H1 (cell line): Measurements from ENCODE around the gene SPACA9. TPM values are rescaled to one million over a fixed set of nuclear protein-coding genes. Genes with fewer than 3 reads are reported as not detected.

Experiments used
- CTCF ChIA-PET: fragments of 300-600 bp; sonication (Branson Sonifier 250); formaldehyde crosslinking; loops from one replicate; lab custom pipeline; 2021; ENCODE audit not compliant: partially characterized antibody; lab: Charles Lee
- POLR2A ChIA-PET: fragments of 300-600 bp; sonication (Branson Sonifier 250); formaldehyde crosslinking; loops from one replicate; lab custom pipeline; 2021; ENCODE audit warnings: inconsistent platforms; ENCODE audit not compliant: partially characterized antibody; lab: Charles Lee
- DNase-seq, 2 experiments: peaks; one replicate each; pipeline versions ENCODE4 v3.0.0 to v3.0.0-alpha.2; 2010 to 2022; ENCODE audit warnings: low spot score in 2 of 2, low read depth in 1 of 2, mixed read lengths in 1 of 2
- FAIRE-seq: peaks from 2 replicates; lab custom pipeline; 2011; peaks lifted over from hg19 to GRCh38; lab: Jason Lieb, UNC
- H2AFZ ChIP-seq: 2 replicates; pipeline ENCODE4 v1.8.1; 2012; ENCODE audit warnings: low read length, inconsistent platforms
- H2AK5ac ChIP-seq: 2 replicates; pipeline ENCODE4 v1.6.1; 2013; ENCODE audit warnings: low read depth, low read length
- H2BK120ac ChIP-seq: replicated peaks from 2 replicates; pipeline ENCODE3; 2013; ENCODE audit warnings: low read depth, low read length, inconsistent platforms
- H2BK12ac ChIP-seq: 2 replicates; pipeline ENCODE4 v1.6.1; 2013; ENCODE audit warnings: low read depth, low read length
- H2BK15ac ChIP-seq: 2 replicates; pipeline ENCODE4 v1.6.1; 2013; ENCODE audit warnings: low read length
- H2BK20ac ChIP-seq: 2 replicates; pipeline ENCODE4 v1.6.1; 2013; ENCODE audit warnings: low read length
- H2BK5ac ChIP-seq: 2 replicates; pipeline ENCODE4 v1.6.1; 2013; ENCODE audit warnings: low read depth, low read length
- H3K14ac ChIP-seq: 2 replicates; pipeline ENCODE4 v1.6.1; 2013; ENCODE audit warnings: inconsistent platforms; ENCODE audit not compliant: insufficient read length
- H3K18ac ChIP-seq: 2 replicates; pipeline ENCODE4 v1.6.1; 2013; ENCODE audit warnings: low read length; ENCODE audit errors: extremely low read depth
- H3K23ac ChIP-seq: 2 replicates; pipeline ENCODE4 v1.6.1; 2013; ENCODE audit warnings: inconsistent platforms; ENCODE audit not compliant: insufficient read length
- H3K23me2 ChIP-seq: 2 replicates; pipeline ENCODE4 v1.6.1; 2013; ENCODE audit warnings: low read depth, low read length
- H3K27ac ChIP-seq: 2 replicates; pipeline ENCODE4 v1.6.1; 2011; ENCODE audit warnings: low read depth, low read length, inconsistent platforms
- H3K27me3 ChIP-seq, 4 experiments: replicated peaks in 1 of 4; 1 replicate in 1 of 4; 2 replicates in 3 of 4; pipeline versions ENCODE4 v1.6.1 to v1.8.1; 2011 to 2013; ENCODE audit warnings: low read length in 3 of 4, mild to moderate bottlenecking in 3 of 4, inconsistent platforms in 2 of 4, mixed read lengths in 2 of 4, moderate library complexity in 1 of 4; ENCODE audit not compliant: control insufficient read depth in 3 of 4, insufficient read depth in 3 of 4; ENCODE audit errors: extremely low read depth in 1 of 4
- H3K36me3 ChIP-seq, 4 experiments: 2 replicates each; pipeline versions ENCODE4 v1.6.1 to v1.8.1; 2011 to 2013; ENCODE audit warnings: mild to moderate bottlenecking in 4 of 4, low read length in 3 of 4, moderate library complexity in 2 of 4, control low read depth in 1 of 4, inconsistent platforms in 1 of 4; ENCODE audit not compliant: insufficient read depth in 4 of 4, control insufficient read depth in 2 of 4
- H3K4ac ChIP-seq: replicated peaks from 2 replicates; pipeline ENCODE3; 2013; ENCODE audit warnings: low read length, low read depth, mixed read lengths, inconsistent platforms; ENCODE audit not compliant: insufficient read length
- H3K4me1 ChIP-seq, 4 experiments: replicated peaks in 1 of 4; 1 replicate in 1 of 4; 2 replicates in 3 of 4; pipeline versions ENCODE4 v1.6.1 to v1.8.1; 2011 to 2013; ENCODE audit warnings: low read length in 3 of 4, inconsistent platforms in 2 of 4, mixed read lengths in 1 of 4; ENCODE audit not compliant: insufficient read depth in 4 of 4, control insufficient read depth in 3 of 4
- H3K4me2 ChIP-seq, 2 experiments: 2 replicates each; pipeline versions ENCODE4 v1.6.1 to v1.8.1; 2011 to 2013; ENCODE audit warnings: low read depth in 2 of 2, low read length in 2 of 2, control low read depth in 1 of 2, inconsistent platforms in 1 of 2, mild to moderate bottlenecking in 1 of 2; ENCODE audit not compliant: insufficient read depth in 1 of 2
- H3K4me3 ChIP-seq, 4 experiments: fragments of 200-600, 300-600 bp in 1 of 4; sonication (generic), shearing (Covaris generic), sonication (Bioruptor Twin) in 1 of 4; 2 replicates each; pipeline versions ENCODE4 v1.5.1 to v1.8.1; 2011 to 2016; ENCODE audit warnings: low read length in 4 of 4, low read depth in 3 of 4, control low read depth in 2 of 4, inconsistent platforms in 2 of 4, mild to moderate bottlenecking in 2 of 4, mixed read lengths in 1 of 4, moderate library complexity in 1 of 4; ENCODE audit not compliant: insufficient read depth in 2 of 4; ENCODE audit errors: extremely low read depth in 1 of 4
- H3K56ac ChIP-seq: replicated peaks from 2 replicates; pipeline ENCODE3; 2013; ENCODE audit warnings: low read depth, mild to moderate bottlenecking, mixed read lengths, low read length, inconsistent platforms; ENCODE audit not compliant: insufficient read length
- H3K79me1 ChIP-seq: 2 replicates; pipeline ENCODE4 v1.6.1; 2013; ENCODE audit warnings: low read depth, low read length, control low read depth
- H3K79me2 ChIP-seq, 2 experiments: 2 replicates each; pipeline versions ENCODE4 v1.6.1 to v1.8.1; 2012 to 2013; ENCODE audit warnings: low read length in 2 of 2, mild to moderate bottlenecking in 2 of 2, inconsistent platforms in 1 of 2; ENCODE audit not compliant: insufficient read depth in 2 of 2, control insufficient read depth in 1 of 2
- H3K9ac ChIP-seq, 4 experiments: replicated peaks in 1 of 4; 1 replicate in 1 of 4; 2 replicates in 3 of 4; pipeline versions ENCODE4 v1.6.1 to v1.8.1; 2011 to 2013; ENCODE audit warnings: low read depth in 3 of 4, low read length in 3 of 4, control low read depth in 2 of 4, mild to moderate bottlenecking in 2 of 4, moderate library complexity in 2 of 4, inconsistent platforms in 1 of 4; ENCODE audit errors: extremely low read depth in 1 of 4
- H3K9me3 ChIP-seq, 2 experiments: 2 replicates each; pipeline versions ENCODE4 v1.6.1 to v1.8.1; 2012 to 2013; ENCODE audit warnings: mild to moderate bottlenecking in 2 of 2, moderate library complexity in 2 of 2, control low read depth in 1 of 2, inconsistent platforms in 1 of 2, low read depth in 1 of 2, low read length in 1 of 2, mixed read lengths in 1 of 2; ENCODE audit not compliant: insufficient read depth in 2 of 2
- H4K20me1 ChIP-seq, 2 experiments: replicated peaks in 1 of 2; 2 replicates each; pipeline versions ENCODE3 to v1.8.1; 2011 to 2013; ENCODE audit warnings: inconsistent platforms in 2 of 2, low read length in 2 of 2, mild to moderate bottlenecking in 1 of 2; ENCODE audit not compliant: insufficient read depth in 2 of 2, control insufficient read depth in 1 of 2
- H4K5ac ChIP-seq: 2 replicates; pipeline ENCODE4 v1.6.1; 2013; ENCODE audit warnings: low read length, low read depth, mixed read lengths, inconsistent platforms; ENCODE audit not compliant: insufficient read length
- H4K8ac ChIP-seq: 2 replicates; pipeline ENCODE4 v1.8.0; 2013; ENCODE audit warnings: mild to moderate bottlenecking, moderate library complexity, low read length, inconsistent platforms; ENCODE audit not compliant: insufficient read depth; ENCODE audit errors: extremely low read depth
- H4K91ac ChIP-seq: replicated peaks from 2 replicates; pipeline ENCODE3; 2013; ENCODE audit warnings: low read length, mixed read lengths, inconsistent platforms; ENCODE audit not compliant: insufficient read length
- ASH2L ChIP-seq: fragments of 200-600, 300-600 bp; sonication (generic); IDR thresholded peaks from one replicate; pipeline ENCODE4 v1.7.1; 2017; ENCODE audit warnings: low read length
- ATF3 ChIP-seq: IDR thresholded peaks from 2 replicates; pipeline ENCODE4 v1.6.1; 2011; ENCODE audit warnings: low read depth, mild to moderate bottlenecking, low read length; ENCODE audit not compliant: insufficient read depth
- BCL11A ChIP-seq, 2 experiments: IDR thresholded peaks; one replicate each; pipeline ENCODE4 v1.6.1; 2011; ENCODE audit warnings: low read depth in 2 of 2, low read length in 2 of 2, mild to moderate bottlenecking in 2 of 2
- CEBPB ChIP-seq: IDR thresholded peaks from 2 replicates; pipeline ENCODE4 v1.6.1; 2012; ENCODE audit warnings: low read depth, low read length
- GTF2F1 ChIP-seq: IDR thresholded peaks from 2 replicates; pipeline ENCODE4 v1.6.1; 2012; ENCODE audit warnings: low read depth, low read length, improper control_type of control experiment, borderline replicate concordance
- JUND ChIP-seq: IDR thresholded peaks from 2 replicates; pipeline ENCODE4 v1.6.1; 2011; ENCODE audit warnings: mild to moderate bottlenecking, improper control_type of control experiment, low read length
- MAFK ChIP-seq: IDR thresholded peaks from 2 replicates; pipeline ENCODE4 v1.6.1; 2012; ENCODE audit warnings: low read depth, mild to moderate bottlenecking, improper control_type of control experiment, low read length
- POU5F1 ChIP-seq: IDR thresholded peaks from 2 replicates; pipeline ENCODE4 v1.6.1; 2011; ENCODE audit warnings: low read depth, mild to moderate bottlenecking, low read length, moderate library complexity
- RBBP5 ChIP-seq: IDR thresholded peaks from 2 replicates; pipeline ENCODE4 v1.7.1; 2012; ENCODE audit warnings: low read depth, mild to moderate bottlenecking, inconsistent platforms, low read length, moderate library complexity, borderline replicate concordance
- RNF2 ChIP-seq: fragments of 200-900, 300-1000 bp; sonication (generic); IDR thresholded peaks from 2 replicates; pipeline ENCODE4 v1.7.1; 2016; ENCODE audit warnings: borderline replicate concordance, low read depth, mild to moderate bottlenecking, antibody characterized with exemption, low read length; ENCODE audit not compliant: poor library complexity, severe bottlenecking; ENCODE audit errors: missing control alignments
- SP2 ChIP-seq: IDR thresholded peaks from 2 replicates; pipeline ENCODE4 v1.6.1; 2012; ENCODE audit warnings: mild to moderate bottlenecking, low read length, inconsistent platforms
- TEAD4 ChIP-seq: IDR thresholded peaks from 2 replicates; pipeline ENCODE4 v1.6.1; 2012; ENCODE audit warnings: low read depth, low read length, inconsistent platforms, mixed read lengths
- whole genome bisulfite sequencing, 2 experiments: shearing (Covaris generic) in 1 of 2; methylation state at CpG; one replicate each; pipeline versions ENCODE4 v1.1.6 to v1.1.7; 2013 to 2015; ENCODE audit warnings: low lambda C conversion rate in 2 of 2, mixed read lengths in 2 of 2, inconsistent platforms in 1 of 2, low coverage in 1 of 2, missing lambda C conversion rate in 1 of 2; ENCODE audit not compliant: insufficient replicate concordance in 2 of 2, insufficient coverage in 1 of 2, insufficient read length in 1 of 2; ENCODE audit errors: extremely low coverage in 1 of 2, missing lambda C conversion rate in 1 of 2; 5-methylcytosine and 5-hydroxymethylcytosine counted together
- polyA plus RNA-seq, 7 experiments: library from polyadenylated mRNA; depleted of rRNA in 3 of 7; stranded (reverse) in 5 of 7; unstranded in 2 of 7; fragments of >200 nt in 5 of 7; fragments of 200-250 nt in 2 of 7; gene quantifications; 1 replicate in 5 of 7; 2 replicates in 1 of 7; 4 replicates in 1 of 7; pipeline versions ENCODE4 v1.2.1 to v1.2.3, GENCODE V29; 2011 to 2013; ENCODE audit warnings: missing spikeins in 2 of 7, mixed read lengths in 2 of 7
- total RNA-seq: library from RNA; stranded (reverse); fragmentation: NEBNext Ultra II Directional; extraction: Animal tissue kit (Norgen Biotek cat#: 25700); gene quantifications from 2 replicates; pipeline ENCODE4 v1.2.1, GENCODE V29; 2021

SPACA9 gene
- total and polyA plus RNA-seq, 2 of the 8 experiments (the other 6 are each of a cell fraction or from before 2014, with no cell fraction given): 0.63 to 1.3 TPM

- Histone ChIP-seq H4K20me1 (peaks cover 0 to 4% of the 10 kb centered on the region in 2 experiments), H3K36me3 (no peaks in the 10 kb centered on the region), H2BK120ac (no peak overlapping the region), H3K27me3 (no peaks in the 10 kb centered on the region; a peak in 1 of 7 replicates), H3K4me2 (no peak overlapping the region), H3K79me1 (no peaks in the 10 kb centered on the region), H3K18ac (no peak overlapping the region), H3K4me3 (no peak overlapping the region), H2BK5ac (no peak overlapping the region), H4K91ac (no peak overlapping the region), H4K5ac (no peak overlapping the region), H2AFZ (no peak overlapping the region), H3K27ac (no peak overlapping the region), H3K4ac (no peak overlapping the region), H3K9ac (no peak overlapping the region), H3K79me2 (no peaks in the 10 kb centered on the region), H2BK20ac (no peak overlapping the region), H3K9me3 (no peaks in the 10 kb centered on the region), H3K23me2 (no peaks in the 10 kb centered on the region), H2BK15ac (no peak overlapping the region), H3K14ac (no peak overlapping the region), H2AK5ac (no peak overlapping the region), H3K23ac (no peak overlapping the region), H2BK12ac (no peak overlapping the region), H3K56ac (no peak overlapping the region), H3K4me1 (no peaks in the 10 kb centered on the region; a peak in 1 of 7 replicates), H4K8ac (no peak overlapping the region)
- WGBS, 2 experiments: 88% methylated on average over 18 of the region's 18 CpGs; no CpG with 5 or more reads in 1 of the 2 experiments
- FAIRE-seq: no peak
- ChIA-PET CTCF (interaction anchor here (0.5 to 15.0 kb wide), 3 partner anchors 9 to 26 kb away, joined by 4 to 115 read pairs (median 4); no protein-coding TSS in a partner anchor), POLR2A (no interaction called here)
- no peak for DNase-seq
- TF ChIP-seq MAFK (no peak), CEBPB (no peak), ASH2L (no peak), RBBP5 (no peak), SP2 (no peak), JUND (no peak), POU5F1 (no peak), GTF2F1 (no peak), BCL11A (IDR thresholded peaks at IDR 0.05; ENCODE audit: low read depth in 2 of 2, low read length in 2 of 2) (no peak), TEAD4 (no peak), ATF3 (no peak), RNF2 (no peak)
Observed at GRCh38 chr9:132887181-132888120, 8.8 kb downstream of the SPACA9 start.
